Lower leg skin (tissue), 3 donors: ENCODE data around the gene COPZ2.

Experiments
- CTCF ChIP-seq, 3 donors: fragments of 450-650 bp; IDR thresholded peaks; one replicate each; pipeline ENCODE4 v1.5.1; 2016; ENCODE audit warnings: antibody characterized with exemption in 3 of 3, mild to moderate bottlenecking in 3 of 3, moderate library complexity in 2 of 3
- POLR2A ChIP-seq, 2 donors: fragments of 450-650 bp; IDR thresholded peaks; one replicate each; pipeline ENCODE4 v1.6.1; 2016 to 2017; ENCODE audit warnings: antibody characterized with exemption in 2 of 2, mild to moderate bottlenecking in 1 of 2, moderate library complexity in 1 of 2

DNA sequence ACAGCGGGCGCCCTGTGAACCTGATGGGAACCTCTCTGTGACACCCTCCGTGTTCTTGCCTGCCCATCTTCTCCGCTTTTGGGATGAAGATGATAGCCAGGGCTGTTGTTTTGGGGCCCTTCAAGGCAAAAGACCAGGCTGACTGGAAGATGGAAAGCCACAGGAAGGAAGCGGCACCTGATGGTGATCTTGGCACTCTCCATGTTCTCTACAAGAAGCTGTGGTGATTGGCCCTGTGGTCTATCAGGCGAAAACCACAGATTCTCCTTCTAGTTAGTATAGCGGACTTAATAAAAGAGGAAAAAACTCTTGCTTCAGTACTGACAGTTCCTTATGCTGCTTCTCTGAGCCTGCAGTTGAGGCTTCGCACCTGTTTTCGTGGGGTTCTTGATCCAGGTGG, 56.1 kb downstream of the COPZ2 start:
- no peak for TF ChIP-seq CTCF (IDR thresholded peaks at IDR 0.05)
- TF ChIP-seq POLR2A (IDR thresholded peaks at IDR 0.05), result no peak
